HepG2 (cell line): ENCODE results near the gene PITRM1.

ENCODE experiments used
- BRCA1 ChIP-seq: sonication (generic); formaldehyde crosslinking; IDR thresholded peaks from 2 replicates; pipeline ENCODE4 v1.4.0; 2020; ENCODE audit warnings: missing genetic modification reagents
- NBN ChIP-seq: fragments of 450-650 bp; conservative IDR thresholded peaks from 2 replicates; pipeline ENCODE4 v1.6.1; 2017
- SIN3A ChIP-seq: IDR thresholded peaks from 2 replicates; pipeline ENCODE4 v1.6.1; 2011; ENCODE audit warnings: low read depth, mild to moderate bottlenecking, control low read depth, low read length, borderline replicate concordance
- ZNF101 ChIP-seq: sonication (generic); formaldehyde crosslinking; IDR thresholded peaks from 2 replicates; pipeline ENCODE4 v1.4.0; 2020; ENCODE audit warnings: mild to moderate bottlenecking, low read depth, missing genetic modification reagents, borderline replicate concordance
- TF ChIP-seq, protein P1 (sequence below): sonication (generic); formaldehyde crosslinking; IDR thresholded peaks from 2 replicates; pipeline ENCODE4 v1.4.0; 2020; ENCODE audit warnings: missing genetic modification reagents, borderline replicate concordance
- TF ChIP-seq, protein P2 (sequence below): IDR thresholded peaks from 2 replicates; pipeline ENCODE4 v1.6.1; 2016; ENCODE audit warnings: missing compliant biosample characterization, missing genetic modification reagents, borderline replicate concordance
- TF ChIP-seq, protein P3 (sequence below): sonication (generic); formaldehyde crosslinking; IDR thresholded peaks from 2 replicates; pipeline ENCODE4 v1.4.0; 2020; ENCODE audit warnings: missing genetic modification reagents

DNA sequence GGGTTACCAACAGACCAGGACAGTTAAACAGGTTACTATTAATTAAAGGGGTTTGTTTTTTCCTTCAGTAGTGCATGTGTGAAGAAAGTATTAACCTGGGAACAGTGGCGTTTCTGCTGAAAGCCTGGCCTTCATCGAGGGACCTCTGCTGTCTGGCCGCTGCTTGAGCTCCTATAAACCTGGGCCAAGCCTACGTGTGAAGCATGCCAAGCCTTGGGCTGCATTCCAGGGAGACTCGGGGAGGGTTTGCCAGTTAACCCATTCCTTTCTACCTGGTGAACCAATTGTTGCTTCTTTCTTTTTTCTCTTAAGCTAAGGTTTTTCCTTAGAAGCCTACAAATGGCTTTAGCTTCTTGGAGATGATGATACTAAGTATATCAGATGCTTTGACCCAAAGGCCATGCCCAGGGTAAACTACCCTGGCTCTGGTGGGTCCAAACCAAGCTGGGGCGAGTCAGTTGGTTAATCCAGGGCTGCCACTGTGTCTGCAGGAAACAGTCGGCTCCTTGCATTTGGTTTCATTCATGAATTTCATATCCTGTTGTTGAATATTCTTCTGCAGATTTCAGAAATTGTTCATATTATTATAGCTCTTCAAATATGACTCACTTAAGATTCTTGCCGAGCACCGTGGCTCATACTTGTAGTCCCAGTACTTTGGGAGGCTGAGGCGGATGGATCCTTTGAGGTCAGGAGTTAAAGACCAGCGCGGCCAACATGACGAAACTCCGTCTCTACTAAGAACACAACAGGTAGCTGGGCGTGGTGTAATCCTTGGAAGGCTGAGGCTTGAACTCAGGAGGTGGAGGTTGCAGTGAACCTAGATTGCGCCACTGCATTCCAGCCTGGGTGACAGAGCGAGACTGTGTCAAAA, 81.4 kb downstream of the PITRM1 start:
- no peak for TF ChIP-seq ZNF101 (CRISPR knock-in tag)
- no peak for TF ChIP-seq BRCA1 (CRISPR knock-in tag)
- TF ChIP-seq, protein P1, sequence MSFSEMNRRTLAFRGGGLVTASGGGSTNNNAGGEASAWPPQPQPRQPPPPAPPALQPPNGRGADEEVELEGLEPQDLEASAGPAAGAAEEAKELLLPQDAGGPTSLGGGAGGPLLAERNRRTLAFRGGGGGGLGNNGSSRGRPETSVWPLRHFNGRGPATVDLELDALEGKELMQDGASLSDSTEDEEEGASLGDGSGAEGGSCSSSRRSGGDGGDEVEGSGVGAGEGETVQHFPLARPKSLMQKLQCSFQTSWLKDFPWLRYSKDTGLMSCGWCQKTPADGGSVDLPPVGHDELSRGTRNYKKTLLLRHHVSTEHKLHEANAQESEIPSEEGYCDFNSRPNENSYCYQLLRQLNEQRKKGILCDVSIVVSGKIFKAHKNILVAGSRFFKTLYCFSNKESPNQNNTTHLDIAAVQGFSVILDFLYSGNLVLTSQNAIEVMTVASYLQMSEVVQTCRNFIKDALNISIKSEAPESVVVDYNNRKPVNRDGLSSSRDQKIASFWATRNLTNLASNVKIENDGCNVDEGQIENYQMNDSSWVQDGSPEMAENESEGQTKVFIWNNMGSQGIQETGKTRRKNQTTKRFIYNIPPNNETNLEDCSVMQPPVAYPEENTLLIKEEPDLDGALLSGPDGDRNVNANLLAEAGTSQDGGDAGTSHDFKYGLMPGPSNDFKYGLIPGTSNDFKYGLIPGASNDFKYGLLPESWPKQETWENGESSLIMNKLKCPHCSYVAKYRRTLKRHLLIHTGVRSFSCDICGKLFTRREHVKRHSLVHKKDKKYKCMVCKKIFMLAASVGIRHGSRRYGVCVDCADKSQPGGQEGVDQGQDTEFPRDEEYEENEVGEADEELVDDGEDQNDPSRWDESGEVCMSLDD (CRISPR knock-in tag) = no peak
- no peak for TF ChIP-seq NBN
- TF ChIP-seq, protein P2, sequence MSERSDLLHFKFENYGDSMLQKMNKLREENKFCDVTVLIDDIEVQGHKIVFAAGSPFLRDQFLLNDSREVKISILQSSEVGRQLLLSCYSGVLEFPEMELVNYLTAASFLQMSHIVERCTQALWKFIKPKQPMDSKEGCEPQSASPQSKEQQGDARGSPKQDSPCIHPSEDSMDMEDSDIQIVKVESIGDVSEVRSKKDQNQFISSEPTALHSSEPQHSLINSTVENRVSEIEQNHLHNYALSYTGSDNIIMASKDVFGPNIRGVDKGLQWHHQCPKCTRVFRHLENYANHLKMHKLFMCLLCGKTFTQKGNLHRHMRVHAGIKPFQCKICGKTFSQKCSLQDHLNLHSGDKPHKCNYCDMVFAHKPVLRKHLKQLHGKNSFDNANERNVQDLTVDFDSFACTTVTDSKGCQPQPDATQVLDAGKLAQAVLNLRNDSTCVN = no peak
- TF ChIP-seq SIN3A = no peak
- TF ChIP-seq, protein P3, sequence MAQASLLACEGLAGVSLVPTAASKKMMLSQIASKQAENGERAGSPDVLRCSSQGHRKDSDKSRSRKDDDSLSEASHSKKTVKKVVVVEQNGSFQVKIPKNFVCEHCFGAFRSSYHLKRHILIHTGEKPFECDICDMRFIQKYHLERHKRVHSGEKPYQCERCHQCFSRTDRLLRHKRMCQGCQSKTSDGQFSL (CRISPR knock-in tag) = no peak
